ENCODE data around the gene MAGI2.

MAGI2 gene

DNA sequence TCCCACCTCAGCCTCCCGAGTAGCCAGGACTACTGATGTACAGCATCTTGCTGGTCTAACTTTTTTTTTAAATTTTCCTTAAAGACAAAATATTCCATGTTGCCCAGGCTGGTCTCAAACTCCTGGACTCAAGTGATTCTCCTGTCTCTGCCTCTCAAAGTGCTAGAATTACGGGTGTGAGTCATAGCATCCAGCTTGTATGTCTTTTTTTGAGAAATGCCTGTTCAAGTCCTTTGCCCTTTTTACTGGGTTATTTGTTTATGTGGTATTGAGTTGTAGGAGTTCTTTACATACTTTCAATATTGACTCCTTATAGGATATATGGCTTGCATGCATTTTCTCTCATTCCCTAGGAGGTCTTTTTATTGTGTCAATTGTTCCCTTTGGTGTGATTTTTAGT is 486.4 kb downstream of the MAGI2 start:
- ATAC-seq (ENCODE audit: insufficient read depth, low read depth) (no peak), DNase-seq (no peak)
- Histone ChIP-seq H4K20me1 (ENCODE audit: insufficient read depth, low read length) (no peaks in the 10 kb centered on the region), H3K4me3 (ENCODE audit: low read depth in 1 of 2, low read length in 2 of 2) (no peak overlapping the region), H3K9ac (ENCODE audit: low read depth, low read length) (no peak overlapping the region), H3K9me3 (ENCODE audit: insufficient read depth, low read length, severe bottlenecking) (no peaks in the 10 kb centered on the region), H2AFZ (ENCODE audit: low read depth, low read length) (no peak overlapping the region), H3K79me2 (ENCODE audit: insufficient read depth, low read length) (no peaks in the 10 kb centered on the region), H3K27ac (ENCODE audit: low read length) (no peak overlapping the region), H3K4me2 (ENCODE audit: insufficient read depth, low read length) (no peak overlapping the region), H3K36me3 (ENCODE audit: insufficient read depth, low read length) (no peaks in the 10 kb centered on the region), H3K27me3 (ENCODE audit: insufficient read depth, low read length, poor library complexity) (no peaks in the 10 kb centered on the region), H3K4me1 (ENCODE audit: insufficient read depth, low read length) (no peaks in the 10 kb centered on the region)
- TF ChIP-seq, protein P1, sequence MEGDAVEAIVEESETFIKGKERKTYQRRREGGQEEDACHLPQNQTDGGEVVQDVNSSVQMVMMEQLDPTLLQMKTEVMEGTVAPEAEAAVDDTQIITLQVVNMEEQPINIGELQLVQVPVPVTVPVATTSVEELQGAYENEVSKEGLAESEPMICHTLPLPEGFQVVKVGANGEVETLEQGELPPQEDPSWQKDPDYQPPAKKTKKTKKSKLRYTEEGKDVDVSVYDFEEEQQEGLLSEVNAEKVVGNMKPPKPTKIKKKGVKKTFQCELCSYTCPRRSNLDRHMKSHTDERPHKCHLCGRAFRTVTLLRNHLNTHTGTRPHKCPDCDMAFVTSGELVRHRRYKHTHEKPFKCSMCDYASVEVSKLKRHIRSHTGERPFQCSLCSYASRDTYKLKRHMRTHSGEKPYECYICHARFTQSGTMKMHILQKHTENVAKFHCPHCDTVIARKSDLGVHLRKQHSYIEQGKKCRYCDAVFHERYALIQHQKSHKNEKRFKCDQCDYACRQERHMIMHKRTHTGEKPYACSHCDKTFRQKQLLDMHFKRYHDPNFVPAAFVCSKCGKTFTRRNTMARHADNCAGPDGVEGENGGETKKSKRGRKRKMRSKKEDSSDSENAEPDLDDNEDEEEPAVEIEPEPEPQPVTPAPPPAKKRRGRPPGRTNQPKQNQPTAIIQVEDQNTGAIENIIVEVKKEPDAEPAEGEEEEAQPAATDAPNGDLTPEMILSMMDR (IDR thresholded peaks at IDR 0.05; ENCODE audit: borderline replicate concordance, extremely low read depth, low read length, poor library complexity, severe bottlenecking) = no peak
- TF ChIP-seq EZH2 (IDR thresholded peaks at IDR 0.05; ENCODE audit: borderline replicate concordance, low read depth, low read length, severe bottlenecking) = no peak

DNA sequence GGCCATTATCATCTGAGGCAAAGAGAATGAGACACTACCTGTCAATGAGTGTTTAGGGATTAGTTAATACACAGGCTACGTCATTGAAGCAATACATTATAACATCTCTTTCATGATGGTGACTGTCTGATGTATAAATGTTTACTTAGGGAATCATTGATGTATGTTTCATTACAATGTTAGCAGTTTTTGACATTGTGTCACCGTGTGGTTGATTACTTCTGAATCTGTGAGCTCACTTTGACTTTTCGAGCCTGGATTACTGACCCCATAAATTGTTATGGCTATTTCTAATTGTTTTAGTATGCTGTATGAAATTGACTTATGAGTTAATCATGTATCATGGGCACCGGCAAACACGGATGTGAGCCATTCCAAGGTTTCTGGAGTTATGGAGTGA is 494.0 kb downstream of the MAGI2 start:
- H3K4me2 ChIP-seq (ENCODE audit: insufficient read depth, low read length) = no peak overlapping the region
- no peaks in the 10 kb centered on the region for H3K4me1 ChIP-seq (ENCODE audit: insufficient read depth, low read length)
- no peak overlapping the region for H3K4me3 ChIP-seq (ENCODE audit: low read depth in 1 of 2, low read length in 2 of 2)
- no peaks in the 10 kb centered on the region for H3K36me3 ChIP-seq (ENCODE audit: insufficient read depth, low read length)
- H4K20me1 ChIP-seq (ENCODE audit: insufficient read depth, low read length) = no peaks in the 10 kb centered on the region
- H3K27me3 ChIP-seq (ENCODE audit: insufficient read depth, low read length, poor library complexity) = no peaks in the 10 kb centered on the region
- H3K9me3 ChIP-seq (ENCODE audit: insufficient read depth, low read length, severe bottlenecking) = no peaks in the 10 kb centered on the region
- TF ChIP-seq EZH2 (IDR thresholded peaks at IDR 0.05; ENCODE audit: borderline replicate concordance, low read depth, low read length, severe bottlenecking) = no peak
- TF ChIP-seq, protein P1 (IDR thresholded peaks at IDR 0.05; ENCODE audit: borderline replicate concordance, extremely low read depth, low read length, poor library complexity, severe bottlenecking) = no peak
- no peak overlapping the region for H3K27ac ChIP-seq (ENCODE audit: low read length)
- no peak for ATAC-seq (ENCODE audit: insufficient read depth, low read depth)
- DNase-seq = no peak
- H2AFZ ChIP-seq (ENCODE audit: low read depth, low read length) = no peak overlapping the region
- no peaks in the 10 kb centered on the region for H3K79me2 ChIP-seq (ENCODE audit: insufficient read depth, low read length)
- no peak overlapping the region for H3K9ac ChIP-seq (ENCODE audit: low read depth, low read length)

DNA sequence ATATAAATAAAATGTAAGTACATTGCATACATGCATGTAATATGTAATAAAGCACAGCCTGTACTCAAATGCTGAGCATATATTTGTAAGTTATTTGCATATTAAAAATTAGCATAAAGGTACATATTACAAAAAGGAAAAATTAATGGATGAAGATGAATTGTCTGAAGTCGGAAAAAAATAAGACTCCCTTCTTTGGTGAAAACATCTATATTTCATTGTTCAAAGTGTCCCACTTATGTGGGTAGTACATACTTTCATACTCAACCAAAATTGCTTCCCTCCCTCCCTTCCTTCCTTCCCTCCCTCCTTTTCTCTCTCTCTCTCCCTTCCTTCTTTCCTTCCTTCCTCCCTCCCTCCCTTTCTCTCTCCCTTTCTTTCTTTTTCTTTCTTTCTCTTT is 498.1 kb downstream of the MAGI2 start:
- ATAC-seq (ENCODE audit: insufficient read depth, low read depth) (no peak), DNase-seq (no peak)
- Histone ChIP-seq H3K79me2 (ENCODE audit: insufficient read depth, low read length) (no peaks in the 10 kb centered on the region), H2AFZ (ENCODE audit: low read depth, low read length) (no peak overlapping the region), H3K27me3 (ENCODE audit: insufficient read depth, low read length, poor library complexity) (no peaks in the 10 kb centered on the region), H3K9me3 (ENCODE audit: insufficient read depth, low read length, severe bottlenecking) (no peaks in the 10 kb centered on the region), H4K20me1 (ENCODE audit: insufficient read depth, low read length) (no peaks in the 10 kb centered on the region), H3K27ac (ENCODE audit: low read length) (no peak overlapping the region), H3K4me2 (ENCODE audit: insufficient read depth, low read length) (no peak overlapping the region), H3K9ac (ENCODE audit: low read depth, low read length) (no peak overlapping the region), H3K4me1 (ENCODE audit: insufficient read depth, low read length) (no peaks in the 10 kb centered on the region), H3K4me3 (ENCODE audit: low read depth in 1 of 2, low read length in 2 of 2) (no peak overlapping the region), H3K36me3 (ENCODE audit: insufficient read depth, low read length) (no peaks in the 10 kb centered on the region)
- TF ChIP-seq, protein P1 (IDR thresholded peaks at IDR 0.05; ENCODE audit: borderline replicate concordance, extremely low read depth, low read length, poor library complexity, severe bottlenecking) = no peak

DNA sequence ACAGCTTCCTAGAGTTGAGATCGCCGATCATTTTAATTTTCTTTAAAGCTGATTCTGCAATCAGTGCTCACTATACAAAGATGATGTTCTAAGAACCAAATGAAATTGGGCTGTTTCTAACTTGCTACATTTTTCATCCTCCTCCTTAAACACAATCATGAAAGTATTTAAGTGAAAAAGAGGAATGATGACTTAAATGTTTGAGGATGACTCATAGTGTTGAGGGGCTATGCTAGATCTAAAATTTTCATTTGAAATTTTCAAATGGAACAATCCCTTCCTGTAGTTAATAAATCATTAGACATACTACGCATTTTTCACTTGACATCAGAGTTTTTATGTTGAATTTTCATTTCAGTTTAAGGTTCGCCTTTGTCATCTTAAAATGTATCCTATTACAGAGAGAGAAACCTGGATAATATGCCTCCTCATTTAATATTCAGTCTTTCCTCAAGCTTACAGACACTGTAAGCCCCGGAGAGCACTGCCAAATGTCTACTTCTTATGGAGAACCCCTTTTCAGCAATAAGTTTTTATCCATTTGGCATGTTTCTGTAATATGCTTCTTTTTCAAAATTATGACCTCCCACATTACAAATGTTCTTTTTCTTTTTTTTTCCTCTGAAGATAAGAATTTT is 499.6 kb downstream of the MAGI2 start:
- H2AFZ ChIP-seq (ENCODE audit: low read depth, low read length) = no peak overlapping the region
- H4K20me1 ChIP-seq (ENCODE audit: insufficient read depth, low read length) = no peaks in the 10 kb centered on the region
- no peaks in the 10 kb centered on the region for H3K4me1 ChIP-seq (ENCODE audit: insufficient read depth, low read length)
- H3K27me3 ChIP-seq (ENCODE audit: insufficient read depth, low read length, poor library complexity) = no peaks in the 10 kb centered on the region
- H3K36me3 ChIP-seq (ENCODE audit: insufficient read depth, low read length) = no peaks in the 10 kb centered on the region
- no peaks in the 10 kb centered on the region for H3K79me2 ChIP-seq (ENCODE audit: insufficient read depth, low read length)
- no peak overlapping the region for H3K27ac ChIP-seq (ENCODE audit: low read length)
- H3K9me3 ChIP-seq (ENCODE audit: insufficient read depth, low read length, severe bottlenecking) = no peaks in the 10 kb centered on the region
- H3K4me3 ChIP-seq (ENCODE audit: low read depth in 1 of 2, low read length in 2 of 2) = no peak overlapping the region
- no peak overlapping the region for H3K4me2 ChIP-seq (ENCODE audit: insufficient read depth, low read length)
- no peak overlapping the region for H3K9ac ChIP-seq (ENCODE audit: low read depth, low read length)
- TF ChIP-seq, protein P1 (IDR thresholded peaks at IDR 0.05; ENCODE audit: borderline replicate concordance, extremely low read depth, low read length, poor library complexity, severe bottlenecking) = no peak
- TF ChIP-seq EZH2 (IDR thresholded peaks at IDR 0.05; ENCODE audit: borderline replicate concordance, low read depth, low read length, severe bottlenecking) = no peak
- no peak for DNase-seq
- no peak for ATAC-seq (ENCODE audit: insufficient read depth, low read depth)

Measured in DND-41 (cell line).